ENCODE results near the gene CCDC91.

- no peak for TF ChIP-seq CTCF (IDR thresholded peaks at IDR 0.05)
- no peak for TF ChIP-seq POLR2A (IDR thresholded peaks at IDR 0.05)
These were observed 42.1 kb downstream of the CCDC91 start for GRCh38 chr12:28232211-28232928.
